ENCODE data around the gene COASY.
"Not testable (repeated sequence)": the region's sequence is repeated elsewhere in the genome, so short reads cannot be mapped to it uniquely, and the experiment has no call there.

COASY gene

GRCh38 chr17:42609814-42610801 is 48.2 kb downstream of the COASY start:
- peak overlapping the region; percentile 90 for H3K27ac Mint-ChIP-seq
- H3K4me3 Mint-ChIP-seq, result peak overlapping the region; percentile 99
- H3K36me3 Mint-ChIP-seq (ENCODE audit: low read depth), result peaks cover 68% of the 10 kb centered on the region
- H3K4me1 Mint-ChIP-seq (ENCODE audit: low read depth), result peaks cover 21% of the 10 kb centered on the region
- intact Hi-C loops (cut with micrococcal nuclease), result loop anchor here (2.0 kb wide), 1 partner anchor 31 kb away; no protein-coding TSS in a partner anchor
- H3K9me3 Mint-ChIP-seq, H3K27me3 Mint-ChIP-seq: not testable (repeated sequence)

GRCh38 chr17:42612013-42612412 is 50.1 kb downstream of the COASY start:
- intact Hi-C loops (cut with micrococcal nuclease), result no loop called here
- Mint-ChIP-seq H3K4me3 (no peak overlapping the region), H3K9me3 (no peaks in the 10 kb centered on the region), H3K27ac (no peak overlapping the region), H3K4me1 (ENCODE audit: low read depth) (peaks cover 4% of the 10 kb centered on the region), H3K27me3 (no peaks in the 10 kb centered on the region), H3K36me3 (ENCODE audit: low read depth) (peaks cover 60% of the 10 kb centered on the region)

GRCh38 chr17:42613699-42614295 is 51.8 kb downstream of the COASY start:
- Mint-ChIP-seq H3K27ac (no peak overlapping the region), H3K36me3 (ENCODE audit: low read depth) (peaks cover 56% of the 10 kb centered on the region), H3K9me3 (no peaks in the 10 kb centered on the region), H3K4me1 (ENCODE audit: low read depth) (peaks cover 4% of the 10 kb centered on the region), H3K4me3 (no peak overlapping the region), H3K27me3 (no peaks in the 10 kb centered on the region)
- intact Hi-C loops (cut with micrococcal nuclease), result no loop called here

Measured in dendritic cell treated with granulocyte-macrophage colony-stimulating factor and Interleukin-4, amounts not matched to agents 40 ng/mL and 50 ng/mL, for 4 days (primary cell).